ENCODE data around the gene UNCX.
A peak's percentile ranks its signal among the peaks of the same experiment; 100 is the strongest.

UNCX gene

GRCh38 chr7:1233333-1234048, 819 bp downstream of the UNCX start:
- no peak for DNase-seq

- DNase-seq: no peak
Measured at GRCh38 chr7:1234049-1234880, 1.6 kb downstream of the UNCX start.

- DNase-seq: peak; percentile 36
Measured at GRCh38 chr7:1234881-1235500, 2.3 kb downstream of the UNCX start.

- peak; percentile 47 for DNase-seq
Measured at GRCh38 chr7:1235501-1236131, 2.9 kb downstream of the UNCX start.

- no peak for DNase-seq
Measured at GRCh38 chr7:1236132-1236661, 3.5 kb downstream of the UNCX start.

GRCh38 chr7:1236831-1237701, 4.4 kb downstream of the UNCX start:
- DNase-seq: no peak

GRCh38 chr7:1237704-1238255, 5.1 kb downstream of the UNCX start:
- DNase-seq: no peak

- DNase-seq: no peak
Measured at GRCh38 chr7:1238450-1238882, 5.8 kb downstream of the UNCX start.

- DNase-seq: no peak
Measured at GRCh38 chr7:1238931-1239802, 6.5 kb downstream of the UNCX start.

GRCh38 chr7:1239803-1240516, 7.3 kb downstream of the UNCX start:
- DNase-seq: no peak

- DNase-seq: no peak
Measured at GRCh38 chr7:1240517-1241257, 8.0 kb downstream of the UNCX start.

GRCh38 chr7:1241258-1241602, 8.6 kb downstream of the UNCX start:
- DNase-seq: no peak

- DNase-seq: no peak
Measured at GRCh38 chr7:1241603-1242255, 9.1 kb downstream of the UNCX start.

GRCh38 chr7:1242256-1242605, 9.6 kb downstream of the UNCX start:
- no peak for DNase-seq

- no peak for DNase-seq
Measured at GRCh38 chr7:1242606-1243289, 10.1 kb downstream of the UNCX start.

GRCh38 chr7:1243290-1243963, 10.8 kb downstream of the UNCX start:
- no peak for DNase-seq

- no peak for DNase-seq
Measured at GRCh38 chr7:1243964-1244416, 11.3 kb downstream of the UNCX start.
